GM18519 (cell line): Measurements from ENCODE around the gene ATOH8.

Source experiments
- ATAC-seq: cut with Tn5 transposase; IDR thresholded peaks from one replicate; pipeline ENCODE4 v1.9.1; 2021; ENCODE audit warnings: mild to moderate bottlenecking, moderate library complexity; ENCODE audit not compliant: unreplicated experiment, low FRiP score

Gene ATOH8

DNA sequence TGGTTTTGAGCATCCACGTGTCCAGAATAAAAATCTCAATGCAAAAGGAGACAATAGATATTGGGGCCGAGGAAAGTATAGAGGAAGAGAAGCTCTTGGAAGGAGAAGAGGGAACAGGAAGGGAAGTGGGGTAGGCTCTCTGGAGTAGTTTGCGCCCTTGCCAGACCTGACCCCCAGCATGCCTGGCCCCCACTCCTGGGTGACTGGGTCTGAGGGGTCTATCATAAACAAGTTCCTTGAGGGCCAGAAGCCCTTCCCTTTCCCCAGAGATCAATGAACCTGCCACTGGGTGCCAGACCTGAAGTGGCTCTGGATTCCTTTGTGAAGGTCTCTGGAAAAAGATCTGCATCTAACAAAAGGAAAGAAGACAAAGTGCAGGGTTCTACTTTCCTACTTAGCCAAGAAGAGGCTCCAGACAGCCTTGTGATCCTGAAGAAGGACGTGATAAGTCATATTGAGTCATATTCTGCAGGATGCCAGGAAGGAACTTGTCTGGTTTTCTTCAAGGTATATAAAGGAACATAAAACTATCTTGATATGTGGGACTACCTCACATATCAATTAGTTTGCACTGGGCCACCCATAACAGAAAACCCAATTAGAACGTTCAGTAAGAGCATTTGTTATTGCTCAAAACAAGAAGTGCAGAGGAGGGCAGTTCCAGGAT lies 18.7 kb upstream of the ATOH8 start:
- no peak for ATAC-seq

DNA sequence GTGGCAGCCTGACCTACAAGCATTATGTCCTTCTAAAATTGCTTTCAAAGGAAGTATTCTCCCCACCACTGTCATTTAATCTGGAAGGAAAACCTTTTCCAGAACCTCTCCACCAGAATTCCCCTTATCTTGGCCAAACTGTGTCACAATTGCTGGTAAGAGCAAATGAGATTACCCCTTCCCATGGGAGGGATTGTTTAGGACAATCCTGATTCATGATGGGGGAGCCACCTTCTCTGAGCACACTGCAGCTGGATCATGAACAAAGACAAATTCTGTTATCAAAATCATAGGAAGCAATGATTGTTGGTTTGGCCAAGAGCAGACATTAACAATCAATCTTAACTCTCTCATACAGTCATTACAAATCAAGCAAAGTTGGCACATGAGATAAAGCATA lies 18.1 kb upstream of the ATOH8 start:
- ATAC-seq: no peak

DNA sequence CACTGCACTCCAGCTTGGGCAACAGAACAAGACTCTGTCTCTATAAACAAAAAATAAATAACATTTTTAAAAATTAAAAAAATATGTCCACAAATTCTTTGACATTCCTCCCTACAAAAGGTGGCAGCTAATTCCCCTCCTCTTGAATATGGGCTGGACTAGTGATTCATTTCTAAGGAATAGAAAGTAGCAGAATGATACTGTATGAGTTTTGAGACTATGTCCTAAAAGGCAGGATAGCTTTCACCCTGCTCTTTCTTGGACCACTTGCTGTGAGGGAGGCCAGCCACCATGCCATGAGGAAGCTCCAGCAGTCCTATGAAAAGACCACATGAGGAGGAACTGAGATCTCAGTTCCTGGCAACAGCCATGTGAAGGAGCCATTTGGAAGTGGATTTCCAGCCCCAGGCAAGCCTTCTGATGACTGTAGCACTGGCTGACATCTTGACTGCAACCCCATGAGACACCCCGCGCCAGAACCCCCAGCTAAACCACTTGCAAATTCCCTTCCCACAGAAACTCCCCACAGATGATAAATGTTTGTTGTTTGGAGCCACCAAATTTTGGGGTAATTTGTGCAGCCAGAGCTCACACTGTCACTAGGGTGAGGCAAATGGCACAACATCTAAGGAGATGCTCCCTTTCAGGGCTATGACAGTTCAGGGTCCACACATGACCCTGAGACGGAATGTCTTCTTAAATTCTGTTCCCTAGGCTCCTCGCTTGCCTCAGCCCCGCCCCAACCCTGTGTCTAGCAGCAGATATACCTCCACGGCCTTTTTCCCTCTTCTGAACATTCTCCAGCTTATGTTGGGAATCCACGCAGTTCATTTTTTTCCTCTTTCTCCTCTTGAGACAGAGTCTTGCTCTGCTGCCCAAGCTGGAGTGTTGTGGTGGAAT lies 17.1 kb upstream of the ATOH8 start:
- no peak for ATAC-seq

DNA sequence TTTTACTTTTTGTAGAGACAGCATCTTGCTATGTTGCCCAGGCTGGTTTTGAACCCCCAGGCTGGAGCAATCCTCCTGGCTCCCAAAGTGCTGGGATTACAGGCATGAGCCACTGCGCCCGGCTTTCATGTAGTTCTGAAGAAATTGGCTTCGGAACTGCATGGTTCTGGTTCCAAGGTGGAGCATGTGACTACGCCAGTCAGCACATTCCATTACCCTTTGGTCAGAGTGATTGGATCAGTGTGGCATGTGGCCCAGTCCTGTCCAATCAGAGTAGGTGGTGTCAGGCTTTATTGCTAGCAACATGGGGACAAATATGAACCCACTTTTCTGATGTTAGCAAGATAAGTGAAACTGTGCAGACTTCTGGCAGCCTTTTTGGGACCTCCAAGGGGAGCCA lies 16.3 kb upstream of the ATOH8 start:
- ATAC-seq: no peak

DNA sequence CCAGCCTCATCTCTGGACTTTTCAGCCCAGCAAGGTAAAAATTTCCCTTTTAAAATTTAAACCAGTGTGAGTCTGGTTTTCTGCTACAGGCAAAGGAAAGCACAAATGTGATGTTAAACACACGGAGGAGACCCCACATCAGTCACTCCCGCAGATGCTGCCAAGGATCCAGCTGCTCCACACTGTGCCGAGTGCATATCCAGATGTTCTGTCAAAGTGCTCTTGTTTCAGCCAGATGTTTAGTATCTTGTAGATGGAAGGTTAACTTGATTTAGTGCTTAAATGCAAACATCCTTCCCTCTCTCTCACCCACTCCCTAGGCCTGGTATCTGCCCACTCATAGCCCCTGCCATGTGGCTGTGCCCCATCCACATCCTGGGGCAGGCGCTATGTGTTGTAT lies 15.8 kb upstream of the ATOH8 start:
- ATAC-seq: no peak

DNA sequence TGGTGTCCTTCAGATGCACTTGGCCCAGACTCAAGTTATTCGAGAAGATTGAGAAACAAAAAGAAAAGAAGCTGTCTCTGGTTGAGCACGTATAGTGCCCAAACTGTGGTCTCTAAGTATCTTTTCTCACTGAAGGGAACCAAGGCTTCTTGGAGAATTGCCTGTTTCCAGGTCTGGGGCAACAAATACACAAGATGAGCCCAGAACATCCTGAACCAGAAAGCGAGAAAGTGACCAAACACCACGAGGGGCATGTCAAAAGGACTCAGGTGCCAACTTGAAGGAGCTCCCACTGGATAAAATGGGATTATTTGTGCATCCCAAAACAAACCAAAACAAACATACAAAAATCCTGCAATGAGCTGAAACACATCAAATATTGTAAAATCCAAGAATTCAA lies 13.6 kb upstream of the ATOH8 start:
- ATAC-seq: no peak

DNA sequence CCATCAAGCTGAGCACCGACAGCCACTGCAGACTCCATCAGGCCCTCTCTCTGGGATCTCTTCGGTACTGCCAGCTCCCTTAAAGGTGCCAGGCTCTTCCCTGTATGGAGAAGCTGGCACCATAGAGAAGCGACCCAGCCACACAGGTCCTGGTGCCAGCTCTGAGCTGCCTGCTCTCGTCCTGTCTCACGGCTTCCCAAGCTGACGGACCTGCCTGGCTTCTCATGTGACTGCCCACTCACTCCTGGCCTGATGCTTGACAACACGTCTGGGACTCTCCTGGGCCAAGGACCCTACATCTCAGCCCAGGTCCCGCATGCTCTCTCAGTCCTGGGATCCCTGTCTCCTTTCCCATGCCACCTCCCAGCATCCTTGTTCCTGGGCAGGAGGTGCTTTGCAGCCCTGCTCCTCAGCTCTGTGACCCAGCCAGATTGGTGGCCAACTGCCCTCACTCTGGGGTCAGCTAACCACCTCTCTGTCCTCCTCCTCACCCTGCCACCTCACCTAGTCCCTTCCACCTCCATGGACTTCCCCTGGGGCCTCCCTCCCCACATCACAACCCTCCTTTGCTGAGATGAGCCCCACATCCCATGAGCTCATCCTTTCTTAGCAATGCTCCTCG lies 12.5 kb upstream of the ATOH8 start:
- ATAC-seq: no peak

DNA sequence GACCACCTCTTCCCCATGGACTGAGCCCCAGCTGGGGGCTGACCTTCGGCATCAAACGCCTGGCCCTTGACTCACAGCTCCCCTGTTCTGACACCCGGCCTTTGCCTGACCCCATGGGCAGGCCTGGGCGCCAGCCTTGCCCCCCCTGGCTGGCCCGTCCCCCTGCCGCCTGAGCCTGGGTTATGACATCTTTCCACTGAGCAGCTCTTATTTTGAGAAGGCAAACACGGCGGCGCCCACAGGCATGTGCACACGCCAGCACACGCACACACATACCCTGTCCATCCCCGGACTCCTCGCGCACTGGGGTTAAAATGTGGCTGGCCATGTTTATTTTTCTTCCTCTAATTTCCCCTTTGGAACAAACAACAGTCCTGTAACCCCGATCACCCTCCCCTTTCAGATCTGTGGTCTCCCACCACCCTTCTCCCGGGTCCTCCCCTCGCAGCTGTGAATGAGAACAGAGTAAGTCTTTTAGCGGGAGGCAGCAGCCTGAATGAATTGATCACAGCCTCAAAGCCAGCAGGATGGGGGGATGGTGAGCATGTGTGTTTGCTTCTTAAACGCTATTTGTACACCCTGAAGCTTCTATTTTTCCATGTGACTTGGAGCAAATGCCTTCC lies 11.8 kb upstream of the ATOH8 start:
- no peak for ATAC-seq

DNA sequence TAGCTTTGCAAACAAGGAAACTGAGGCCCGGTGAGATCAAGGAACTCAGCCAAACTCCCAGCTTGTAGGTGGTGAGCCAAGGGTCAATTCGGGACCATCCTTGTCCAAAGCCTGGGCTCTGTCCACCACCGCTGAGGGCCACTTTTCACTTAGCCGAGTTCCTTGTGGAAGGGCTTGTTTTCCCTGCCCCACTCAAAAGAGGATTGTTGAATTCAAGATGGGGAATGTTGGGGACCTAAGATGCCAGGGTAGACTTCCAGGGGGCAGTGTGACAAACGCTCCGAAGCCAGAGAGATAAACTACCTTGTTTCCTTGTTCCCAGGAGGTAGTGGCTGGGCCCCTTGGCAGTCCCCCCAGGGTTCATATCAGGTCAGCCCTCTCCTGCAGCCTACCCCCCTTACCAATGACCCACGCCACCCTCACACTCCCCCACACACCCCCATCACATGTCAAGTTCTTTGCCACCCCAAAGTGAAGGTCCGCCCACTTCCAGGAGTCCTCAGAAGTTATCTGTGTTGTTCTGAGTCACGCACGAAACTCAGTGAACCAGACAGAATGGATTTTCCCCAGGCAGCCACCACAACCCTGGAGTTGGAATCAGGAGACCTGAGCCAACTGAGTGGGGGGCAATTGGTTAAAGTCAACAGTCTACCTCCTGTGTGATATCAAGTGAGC lies 10.3 kb upstream of the ATOH8 start:
- no peak for ATAC-seq

DNA sequence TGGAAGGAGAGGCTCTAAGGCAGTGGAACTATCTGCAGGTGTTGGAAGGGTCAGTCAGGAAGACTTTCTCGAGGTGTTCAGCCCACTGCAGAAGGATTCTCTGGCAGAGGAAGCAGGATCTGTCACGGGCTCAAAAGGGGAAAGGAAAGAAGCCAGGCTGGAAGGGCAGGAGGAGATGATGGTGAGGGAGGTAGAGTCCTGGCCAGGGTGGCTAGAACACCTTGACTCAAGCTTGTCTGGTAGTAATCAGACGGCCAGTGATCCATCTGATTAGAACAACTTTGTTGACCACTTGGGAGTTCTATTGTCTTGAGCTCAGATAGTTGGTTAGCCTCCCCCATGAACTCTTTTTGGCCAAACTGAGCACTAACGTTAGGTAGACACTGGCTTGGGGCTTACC lies 9.7 kb upstream of the ATOH8 start:
- no peak for ATAC-seq

DNA sequence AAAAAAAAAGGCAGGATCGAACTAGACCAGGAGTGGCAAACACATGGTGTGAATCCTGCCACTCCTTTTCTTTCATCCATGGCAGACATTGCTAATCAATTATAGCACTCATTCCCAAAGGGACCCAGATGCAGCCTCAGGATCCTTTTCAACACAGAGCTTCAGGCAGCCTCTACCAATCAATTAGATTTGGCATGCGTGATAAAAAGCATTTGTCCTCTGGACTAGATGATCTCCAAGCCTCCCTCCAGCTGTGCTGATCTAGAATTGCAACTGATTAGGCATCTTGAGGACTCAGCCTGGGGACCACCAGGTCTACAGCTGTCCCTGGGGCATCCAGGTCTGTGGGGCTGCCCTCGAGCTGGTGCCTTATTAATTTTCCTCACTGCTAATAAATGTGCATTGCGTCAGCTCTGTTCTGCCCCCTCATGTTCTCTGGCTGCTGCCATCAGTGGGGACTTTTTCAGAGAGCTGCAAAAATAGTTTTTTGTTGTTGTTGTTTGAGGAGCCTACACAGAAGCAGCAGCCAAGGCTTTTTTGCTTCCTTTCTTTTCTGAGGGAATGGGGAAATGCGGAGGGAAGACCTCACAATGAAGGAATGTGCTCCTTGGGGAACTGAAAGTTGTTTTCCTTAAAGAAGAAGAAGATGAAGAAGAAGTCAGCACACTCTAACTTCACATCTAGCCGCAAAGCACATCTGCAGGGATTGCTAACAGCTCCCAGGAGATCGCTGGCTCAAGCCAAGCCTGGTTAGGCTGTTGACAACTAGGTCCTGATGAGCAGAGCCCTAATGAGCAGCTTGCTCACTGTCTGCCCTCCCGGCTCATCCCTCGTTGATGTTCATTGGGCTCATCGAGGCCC lies 8.8 kb upstream of the ATOH8 start:
- ATAC-seq: no peak

DNA sequence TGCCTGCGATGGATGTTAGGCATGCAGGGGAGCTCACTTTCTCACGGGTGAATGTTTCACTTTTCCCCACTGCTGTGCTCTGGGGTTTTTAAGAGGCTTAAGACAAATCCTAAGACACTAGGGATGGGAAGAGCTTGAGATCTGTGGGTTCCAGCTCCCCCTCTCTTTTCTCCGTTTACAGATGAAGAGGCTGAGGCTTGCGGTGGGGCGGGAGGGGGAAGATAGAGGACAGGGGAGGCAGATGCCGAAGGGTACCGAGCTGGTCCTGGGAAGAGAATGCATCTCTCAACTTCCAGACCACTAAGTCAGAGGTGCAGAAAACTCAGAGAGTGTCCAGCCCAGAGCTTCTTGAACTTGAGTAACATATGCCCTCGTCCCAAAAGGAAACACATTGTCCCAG lies 8.2 kb upstream of the ATOH8 start:
- ATAC-seq: no peak

DNA sequence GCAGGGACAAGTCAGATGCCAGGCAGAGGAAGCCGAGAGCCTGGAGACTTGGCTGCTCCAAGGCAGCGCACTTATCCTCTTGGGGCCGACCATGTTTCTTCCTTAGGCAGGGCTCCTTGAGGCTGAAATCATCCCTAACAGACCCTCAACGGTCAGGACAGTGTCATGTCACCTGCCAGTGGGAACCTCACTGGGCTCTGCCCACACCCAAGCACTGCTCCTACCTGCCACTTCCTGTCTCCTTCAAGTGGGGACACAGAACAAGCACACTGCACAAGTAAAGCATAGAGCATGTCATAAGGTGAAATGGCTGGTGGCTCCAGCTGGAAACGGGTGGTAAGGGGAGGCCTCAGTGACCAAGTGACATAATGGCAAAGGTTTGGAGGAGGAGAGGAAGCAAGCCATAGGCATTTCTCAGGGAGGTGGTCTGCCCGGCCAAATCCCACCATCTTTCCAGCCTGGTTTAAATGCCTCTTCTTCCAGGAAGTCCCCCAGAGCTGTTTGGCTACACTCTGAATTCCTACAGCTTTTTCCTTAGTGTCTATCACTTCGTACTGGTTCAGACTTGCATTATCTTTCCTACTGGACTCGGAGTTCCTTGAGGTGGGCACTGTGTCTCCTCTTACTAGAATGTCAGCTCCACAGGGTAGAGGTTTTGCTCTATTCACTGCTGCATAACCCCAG lies 7.3 kb upstream of the ATOH8 start:
- no peak for ATAC-seq

DNA sequence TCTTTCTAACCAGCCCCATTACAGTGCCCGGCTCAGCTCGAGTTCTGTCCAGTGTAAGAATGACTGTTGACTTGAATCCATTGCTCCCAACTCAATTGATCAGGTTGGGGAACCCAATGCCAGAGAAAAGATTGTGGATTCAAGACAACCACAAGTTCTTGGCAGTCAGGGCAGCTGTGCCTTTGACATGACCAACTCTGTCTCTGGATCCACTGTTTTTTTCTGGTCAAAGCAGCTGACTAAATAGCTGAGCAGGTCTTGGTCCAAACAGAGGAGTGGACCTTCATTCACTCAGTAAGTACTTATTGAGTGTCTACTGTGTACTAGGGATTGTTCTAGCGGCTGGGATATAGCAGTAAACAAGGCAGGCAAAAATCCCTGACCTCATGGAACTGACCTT lies 6.3 kb upstream of the ATOH8 start:
- no peak for ATAC-seq

DNA sequence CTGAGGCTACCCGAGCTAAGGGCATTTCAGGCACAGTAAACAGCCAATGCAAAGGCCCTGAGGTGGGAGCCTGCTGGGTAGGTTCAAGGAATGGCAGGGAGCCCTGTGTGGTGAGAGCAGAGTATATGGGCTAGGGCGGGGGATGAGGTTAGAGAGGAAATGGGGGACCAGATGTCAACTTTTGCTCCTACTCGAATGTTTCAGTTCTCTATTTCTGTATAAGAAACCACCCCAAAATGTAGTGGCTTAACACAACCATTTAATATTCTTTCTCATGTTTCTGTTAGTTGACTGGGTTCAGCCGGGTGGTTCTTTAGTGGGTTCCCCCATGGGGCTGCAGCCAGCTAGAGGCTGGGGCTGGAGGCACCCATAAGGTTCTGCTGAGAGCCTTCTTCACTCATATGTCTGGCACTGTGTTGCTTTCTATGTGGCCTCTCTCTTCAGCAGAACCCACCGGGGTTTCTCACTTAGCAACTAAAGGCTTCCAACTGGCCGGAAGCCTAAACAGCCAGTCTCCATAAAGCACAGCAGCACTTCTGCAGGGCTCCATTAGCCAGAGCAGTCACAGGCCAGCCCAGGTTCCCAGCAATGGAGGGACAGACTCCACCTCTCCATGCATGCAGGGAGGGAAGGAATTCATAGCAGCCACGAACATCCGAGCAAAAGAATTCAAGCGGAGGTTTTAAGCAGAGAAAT lies 5.6 kb upstream of the ATOH8 start:
- ATAC-seq: no peak

DNA sequence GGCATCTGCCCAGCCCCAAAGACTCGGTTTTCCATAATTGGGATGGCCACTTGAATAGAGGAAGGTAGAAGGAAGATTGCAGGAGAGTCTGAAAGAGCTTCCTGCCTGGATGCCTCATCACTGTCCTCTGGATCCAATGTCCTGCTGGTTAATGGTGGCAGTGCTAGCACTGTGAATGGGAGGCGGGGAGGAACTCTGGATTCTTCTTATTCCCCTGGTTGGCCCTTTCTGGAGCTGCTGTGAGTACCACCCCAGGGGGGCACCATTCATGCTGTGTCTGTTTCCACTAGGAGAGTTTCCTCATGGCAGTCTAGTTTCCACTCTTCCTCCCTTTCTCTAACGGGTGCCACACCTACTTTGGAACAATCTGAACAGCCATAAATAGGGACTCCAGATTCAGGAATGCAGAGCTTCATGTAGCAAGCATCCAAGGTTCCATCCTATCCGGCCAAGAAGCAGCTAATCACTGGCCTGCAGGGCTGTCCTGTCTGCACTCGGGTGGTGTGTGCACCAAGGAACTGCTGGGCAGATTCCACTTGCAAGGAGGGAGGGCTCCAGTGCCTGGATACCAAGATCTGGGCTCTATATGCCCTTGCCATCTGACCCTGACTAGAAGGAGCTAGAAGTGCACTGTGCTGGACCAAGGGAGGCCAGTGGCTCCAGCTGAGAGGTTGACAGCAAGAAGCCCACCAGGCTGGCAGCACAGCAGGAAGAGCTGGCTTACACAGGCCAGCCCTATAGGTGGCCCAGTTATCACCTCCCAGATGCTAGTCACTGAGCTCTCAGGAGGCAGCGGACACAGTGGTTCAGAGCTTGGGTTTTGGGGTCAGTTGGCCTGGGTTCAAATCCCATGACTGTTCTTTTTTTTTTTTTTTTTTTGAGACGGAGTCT lies 4.6 kb upstream of the ATOH8 start:
- ATAC-seq: no peak
